PFSK-1 (cell line): Measurements from ENCODE around the gene CYREN.

Experiments
- FOXP2 ChIP-seq: optimal IDR thresholded peaks from 2 replicates; pipeline ENCODE3; 2011; ENCODE audit warnings: borderline replicate concordance, control low read depth, inconsistent platforms; ENCODE audit not compliant: insufficient read depth; ENCODE audit errors: extremely low read length, extremely low read depth
- POLR2AphosphoS5 ChIP-seq: IDR thresholded peaks from 2 replicates; pipeline ENCODE4 v1.6.1; 2012; ENCODE audit warnings: low read depth, mild to moderate bottlenecking, control low read depth, low read length, moderate library complexity
- REST ChIP-seq, 2 experiments: IDR thresholded peaks; 2 replicates each; pipeline versions ENCODE4 v1.6.1 to v1.8.0; 2011 to 2012; ENCODE audit warnings: low read depth in 2 of 2, low read length in 2 of 2, control low read depth in 1 of 2, inconsistent platforms in 1 of 2, mild to moderate bottlenecking in 1 of 2, moderate library complexity in 1 of 2; ENCODE audit not compliant: insufficient read depth in 1 of 2
- SIN3A ChIP-seq: IDR thresholded peaks from 2 replicates; pipeline ENCODE4 v1.6.1; 2012; ENCODE audit warnings: mild to moderate bottlenecking, low read length, moderate library complexity, borderline replicate concordance; ENCODE audit not compliant: insufficient read depth
- TAF1 ChIP-seq: IDR thresholded peaks from 2 replicates; pipeline ENCODE4 v1.6.1; 2012; ENCODE audit warnings: low read length, control low read depth, borderline replicate concordance; ENCODE audit not compliant: insufficient read depth

Gene CYREN

GRCh38 chr7:135211179-135211945 is 40.9 kb upstream of the CYREN start, which contains the start of gene WDR91:
TSS of gene WDR91 (minus strand) at chr7:135211526. CDS start at chr7:135211502, 24 bp downstream.
- no peak for TF ChIP-seq FOXP2
- peak; percentile 86 for TF ChIP-seq POLR2AphosphoS5
- 0 out of 4 replicates have a peak, but pooled peaks of 1 of the 2 experiments have one; percentile 16 for TF ChIP-seq REST (IDR thresholded peaks at IDR 0.05; ENCODE audit: insufficient read depth in 1 of 2, low read depth in 2 of 2, low read length in 2 of 2)
- TF ChIP-seq SIN3A: no peak
- TF ChIP-seq TAF1: peak; percentile 95

- TF ChIP-seq SIN3A: no peak
- no peak for TF ChIP-seq POLR2AphosphoS5
- TF ChIP-seq TAF1: no peak
Observed at GRCh38 chr7:135210888-135211178, 40.3 kb upstream of the CYREN start.

- no peak for TF ChIP-seq FOXP2
- no peak for TF ChIP-seq POLR2AphosphoS5
- TF ChIP-seq SIN3A: no peak
- TF ChIP-seq REST (IDR thresholded peaks at IDR 0.05; ENCODE audit: insufficient read depth in 1 of 2, low read depth in 2 of 2, low read length in 2 of 2): no peak
- no peak for TF ChIP-seq TAF1
Observed at GRCh38 chr7:135209225-135209834, 38.8 kb upstream of the CYREN start.

- no peak for TF ChIP-seq REST (IDR thresholded peaks at IDR 0.05; ENCODE audit: insufficient read depth in 1 of 2, low read depth in 2 of 2, low read length in 2 of 2)
- no peak for TF ChIP-seq FOXP2
- no peak for TF ChIP-seq TAF1
- TF ChIP-seq POLR2AphosphoS5: no peak
- TF ChIP-seq SIN3A: no peak
Observed at GRCh38 chr7:135208102-135208793, 37.7 kb upstream of the CYREN start.

GRCh38 chr7:135207406-135208101 is 37.0 kb upstream of the CYREN start:
- TF ChIP-seq REST (IDR thresholded peaks at IDR 0.05; ENCODE audit: insufficient read depth in 1 of 2, low read depth in 2 of 2, low read length in 2 of 2) (no peak), POLR2AphosphoS5 (no peak), TAF1 (no peak), SIN3A (no peak), FOXP2 (no peak)
